ENCODE results near the gene CAMTA1.

DNA sequence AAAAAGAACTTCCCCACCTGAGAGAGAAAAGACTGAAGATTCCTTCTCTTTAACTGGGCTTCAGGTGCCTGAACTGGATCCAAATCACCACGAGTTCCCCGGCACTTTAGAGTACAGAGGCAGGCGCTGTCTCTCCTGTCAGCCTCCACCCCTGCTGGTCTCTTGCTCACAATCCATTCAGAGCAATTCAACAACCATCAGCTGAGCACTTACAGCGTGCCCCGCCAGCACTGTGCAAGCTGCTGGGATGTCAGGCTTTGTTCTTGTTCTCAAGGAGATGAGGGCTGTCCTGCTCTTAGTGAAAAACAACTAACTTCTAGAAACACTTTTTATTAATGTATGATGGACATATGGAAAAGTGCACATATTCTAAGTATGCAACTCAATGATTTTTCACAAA lies 917.1 kb downstream of the CAMTA1 start:
- TF ChIP-seq CTCF (IDR thresholded peaks at IDR 0.05) = no peak
- no peak for TF ChIP-seq POLR2A (IDR thresholded peaks at IDR 0.05)

All from stomach (tissue), 4 donors.